Esophagus muscularis mucosa (tissue), 4 donors: ENCODE measurements around the gene FCRLA.
"Not testable (repeated sequence)": the region's sequence is repeated elsewhere in the genome, so short reads cannot be mapped to it uniquely, and the experiment has no call there.

ENCODE experiments used
- EP300 ChIP-seq: sonication (generic); formaldehyde crosslinking; IDR thresholded peaks from one replicate; pipeline ENCODE4 v1.6.1; 2017; ENCODE audit warnings: antibody characterized with exemption
- POLR2A ChIP-seq: fragments of 450-650 bp; IDR thresholded peaks from one replicate; pipeline ENCODE4 v1.6.1; 2017; ENCODE audit warnings: antibody characterized with exemption, moderate library complexity, mild to moderate bottlenecking, low read depth
- TF ChIP-seq, protein P1 (sequence below), 3 experiments: fragments of 200-600 bp in 2 of 3; fragments of 450-650 bp in 1 of 3; sonication (generic) in 2 of 3; IDR thresholded peaks; one replicate each; pipeline ENCODE4 v1.5.1; 2017 to 2019; ENCODE audit warnings: antibody characterized with exemption in 3 of 3, mild to moderate bottlenecking in 2 of 3, moderate library complexity in 1 of 3

DNA sequence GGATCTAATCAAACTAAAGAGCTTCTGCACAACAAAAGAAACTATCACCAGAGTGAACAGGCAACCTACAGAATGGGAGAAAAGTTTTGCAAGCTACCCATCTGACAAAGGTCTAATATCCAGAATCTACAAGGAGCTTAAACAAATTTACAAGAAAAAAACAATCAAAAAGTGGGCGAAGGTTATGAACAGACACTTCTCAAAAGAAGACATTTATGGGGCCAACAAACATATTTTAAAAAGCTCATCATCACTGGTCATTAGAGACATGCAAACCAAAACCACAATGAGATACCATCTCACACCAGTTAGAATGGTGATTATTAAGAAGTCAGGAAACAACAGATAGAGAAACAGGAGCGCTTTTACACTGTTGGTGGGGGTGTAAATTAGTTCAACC is 8.7 kb upstream of the FCRLA start:
- not testable (repeated sequence) for TF ChIP-seq EP300, POLR2A
- TF ChIP-seq, protein P1, sequence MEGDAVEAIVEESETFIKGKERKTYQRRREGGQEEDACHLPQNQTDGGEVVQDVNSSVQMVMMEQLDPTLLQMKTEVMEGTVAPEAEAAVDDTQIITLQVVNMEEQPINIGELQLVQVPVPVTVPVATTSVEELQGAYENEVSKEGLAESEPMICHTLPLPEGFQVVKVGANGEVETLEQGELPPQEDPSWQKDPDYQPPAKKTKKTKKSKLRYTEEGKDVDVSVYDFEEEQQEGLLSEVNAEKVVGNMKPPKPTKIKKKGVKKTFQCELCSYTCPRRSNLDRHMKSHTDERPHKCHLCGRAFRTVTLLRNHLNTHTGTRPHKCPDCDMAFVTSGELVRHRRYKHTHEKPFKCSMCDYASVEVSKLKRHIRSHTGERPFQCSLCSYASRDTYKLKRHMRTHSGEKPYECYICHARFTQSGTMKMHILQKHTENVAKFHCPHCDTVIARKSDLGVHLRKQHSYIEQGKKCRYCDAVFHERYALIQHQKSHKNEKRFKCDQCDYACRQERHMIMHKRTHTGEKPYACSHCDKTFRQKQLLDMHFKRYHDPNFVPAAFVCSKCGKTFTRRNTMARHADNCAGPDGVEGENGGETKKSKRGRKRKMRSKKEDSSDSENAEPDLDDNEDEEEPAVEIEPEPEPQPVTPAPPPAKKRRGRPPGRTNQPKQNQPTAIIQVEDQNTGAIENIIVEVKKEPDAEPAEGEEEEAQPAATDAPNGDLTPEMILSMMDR (IDR thresholded peaks at IDR 0.05) = not testable (repeated sequence)
